Uterus (tissue), 4 donors: ENCODE results near the gene ZDBF2. TPM values are rescaled to one million over a fixed set of nuclear protein-coding genes. Genes with fewer than 3 reads are reported as not detected.

Experiments
- DNase-seq, 2 donors: peaks; one replicate each; pipeline ENCODE4 v3.0.0-alpha.2; 2019 to 2020
- H3K27ac ChIP-seq, 2 donors: fragments of 200-600 bp; sonication (generic); 1 replicate in 1 of 2; 2 replicates in 1 of 2; pipeline ENCODE4 v1.5.1; 2016 to 2018
- H3K27me3 ChIP-seq, 2 donors: fragments of 200-600 bp; sonication (generic); one replicate each; pipeline ENCODE4 v1.5.1; 2018 to 2019; ENCODE audit warnings: control low read depth in 1 of 2
- H3K36me3 ChIP-seq, 2 donors: fragments of 200-600 bp; sonication (generic); one replicate each; pipeline ENCODE4 v1.5.1; 2019; ENCODE audit warnings: control low read depth in 1 of 2
- H3K4me1 ChIP-seq, 2 donors: fragments of 200-600 bp; sonication (generic); one replicate each; pipeline ENCODE4 v1.5.1; 2018 to 2019; ENCODE audit warnings: control low read depth in 1 of 2
- H3K4me3 ChIP-seq, 2 donors: fragments of 200-600 bp; sonication (generic); 1 replicate in 1 of 2; 2 replicates in 1 of 2; pipeline ENCODE4 v1.5.1; 2018 to 2019; ENCODE audit warnings: mild to moderate bottlenecking in 1 of 2
- H3K9me3 ChIP-seq, 2 donors: fragments of 200-600 bp; sonication (generic); one replicate each; pipeline ENCODE4 v1.5.1; 2019; ENCODE audit warnings: control low read depth in 1 of 2
- POLR2A ChIP-seq, 2 donors: fragments of 450-650 bp; IDR thresholded peaks; one replicate each; pipeline ENCODE4 v1.6.1; 2016; ENCODE audit warnings: antibody characterized with exemption in 2 of 2, mild to moderate bottlenecking in 1 of 2, moderate library complexity in 1 of 2
- intact Hi-C: fragments of 100-400 bp; cut with DNase I; formaldehyde crosslinking; loops from one replicate; pipeline ENCODE4 v1.15.1; 2023; ENCODE audit warnings: low total_unique reads
- total RNA-seq, 4 donors: library from RNA; depleted of rRNA in 3 of 4; stranded (reverse); fragments of >200 nt in 3 of 4; gene quantifications; one replicate each; pipeline versions ENCODE4 v1.1.0 to v1.2.4, GENCODE V29; 2014 to 2023
- TF ChIP-seq, protein P1 (sequence below), 4 experiments: fragments of 200-600 bp in 2 of 4; fragments of 450-650 bp in 2 of 4; sonication (generic) in 2 of 4; IDR thresholded peaks; one replicate each; pipeline ENCODE4 v1.5.1; 2016 to 2019; ENCODE audit warnings: antibody characterized with exemption in 4 of 4, mild to moderate bottlenecking in 2 of 4, moderate library complexity in 1 of 4
- donor health status: DM: yes; HTN: yes; CAD: no.

Gene ZDBF2
- total RNA-seq, 4 donors from 2014 or later = 9.7 to 33.7 (median 22.6) TPM

DNA sequence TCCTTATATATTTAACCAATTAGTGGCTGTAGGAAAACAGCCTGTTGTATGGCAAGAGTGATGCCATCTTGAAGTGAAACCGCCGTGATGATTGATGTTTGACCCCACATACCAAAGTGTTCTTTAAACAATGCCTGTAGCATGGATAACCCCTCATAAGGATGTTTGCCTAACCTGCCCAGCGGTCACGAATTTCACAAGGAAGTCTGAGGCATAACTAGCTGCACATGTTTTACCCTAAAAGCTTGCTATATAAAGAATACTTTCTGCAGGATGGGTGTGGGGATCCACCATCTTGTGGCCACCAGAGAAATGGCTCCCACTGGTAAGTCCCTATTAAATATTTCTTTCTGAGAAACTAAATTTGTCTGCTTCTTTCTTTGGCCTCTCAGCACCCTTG lies 68.7 kb downstream of the ZDBF2 start:
- Histone ChIP-seq H3K36me3 (no peaks in the 10 kb centered on the region), H3K9me3 (no peaks in the 10 kb centered on the region), H3K4me3 (no peak overlapping the region), H3K27me3 (no peaks in the 10 kb centered on the region), H3K27ac (no peak overlapping the region), H3K4me1 (no peaks in the 10 kb centered on the region)
- intact Hi-C loops = no loop called here
- TF ChIP-seq, protein P1, sequence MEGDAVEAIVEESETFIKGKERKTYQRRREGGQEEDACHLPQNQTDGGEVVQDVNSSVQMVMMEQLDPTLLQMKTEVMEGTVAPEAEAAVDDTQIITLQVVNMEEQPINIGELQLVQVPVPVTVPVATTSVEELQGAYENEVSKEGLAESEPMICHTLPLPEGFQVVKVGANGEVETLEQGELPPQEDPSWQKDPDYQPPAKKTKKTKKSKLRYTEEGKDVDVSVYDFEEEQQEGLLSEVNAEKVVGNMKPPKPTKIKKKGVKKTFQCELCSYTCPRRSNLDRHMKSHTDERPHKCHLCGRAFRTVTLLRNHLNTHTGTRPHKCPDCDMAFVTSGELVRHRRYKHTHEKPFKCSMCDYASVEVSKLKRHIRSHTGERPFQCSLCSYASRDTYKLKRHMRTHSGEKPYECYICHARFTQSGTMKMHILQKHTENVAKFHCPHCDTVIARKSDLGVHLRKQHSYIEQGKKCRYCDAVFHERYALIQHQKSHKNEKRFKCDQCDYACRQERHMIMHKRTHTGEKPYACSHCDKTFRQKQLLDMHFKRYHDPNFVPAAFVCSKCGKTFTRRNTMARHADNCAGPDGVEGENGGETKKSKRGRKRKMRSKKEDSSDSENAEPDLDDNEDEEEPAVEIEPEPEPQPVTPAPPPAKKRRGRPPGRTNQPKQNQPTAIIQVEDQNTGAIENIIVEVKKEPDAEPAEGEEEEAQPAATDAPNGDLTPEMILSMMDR (IDR thresholded peaks at IDR 0.05) = no peak
- no peak for TF ChIP-seq POLR2A (IDR thresholded peaks at IDR 0.05)
- no peak for DNase-seq

- Histone ChIP-seq H3K9me3 (no peaks in the 10 kb centered on the region), H3K27ac (no peak overlapping the region), H3K27me3 (no peaks in the 10 kb centered on the region), H3K4me3 (no peak overlapping the region), H3K4me1 (no peaks in the 10 kb centered on the region), H3K36me3 (no peaks in the 10 kb centered on the region)
- TF ChIP-seq, protein P1 (IDR thresholded peaks at IDR 0.05) = no peak
- TF ChIP-seq POLR2A (IDR thresholded peaks at IDR 0.05) = no peak
- intact Hi-C loops = no loop called here
- no peak for DNase-seq
These were observed 69.4 kb downstream of the ZDBF2 start for GRCh38 chr2:206343816-206344215.

DNA sequence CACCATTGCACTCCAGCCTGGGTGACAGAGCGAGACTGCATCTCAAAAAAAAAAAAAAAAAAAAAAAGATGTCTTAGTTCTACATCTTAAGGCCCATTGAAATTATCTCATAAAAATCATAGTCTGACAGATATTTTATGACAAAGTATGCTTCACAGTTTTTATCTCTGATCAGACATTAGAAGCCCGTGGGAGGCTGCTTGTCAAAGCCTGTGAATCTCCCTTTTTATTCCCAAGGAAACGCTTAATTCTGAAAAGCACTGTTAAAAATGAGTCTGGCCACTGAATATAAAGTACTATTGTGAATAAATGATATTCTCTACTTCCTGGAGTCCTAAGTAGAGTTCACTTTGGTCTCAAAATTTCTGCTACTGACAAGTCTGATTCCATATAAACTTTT lies 71.1 kb downstream of the ZDBF2 start:
- intact Hi-C loops = no loop called here
- no peaks in the 10 kb centered on the region for H3K27me3 ChIP-seq
- no peak overlapping the region for H3K27ac ChIP-seq
- DNase-seq = no peak
- no peaks in the 10 kb centered on the region for H3K9me3 ChIP-seq
- H3K4me3 ChIP-seq = no peak overlapping the region
- TF ChIP-seq POLR2A (IDR thresholded peaks at IDR 0.05) = no peak
- TF ChIP-seq, protein P1 (IDR thresholded peaks at IDR 0.05) = no peak
- no peaks in the 10 kb centered on the region for H3K36me3 ChIP-seq
- no peaks in the 10 kb centered on the region for H3K4me1 ChIP-seq

DNA sequence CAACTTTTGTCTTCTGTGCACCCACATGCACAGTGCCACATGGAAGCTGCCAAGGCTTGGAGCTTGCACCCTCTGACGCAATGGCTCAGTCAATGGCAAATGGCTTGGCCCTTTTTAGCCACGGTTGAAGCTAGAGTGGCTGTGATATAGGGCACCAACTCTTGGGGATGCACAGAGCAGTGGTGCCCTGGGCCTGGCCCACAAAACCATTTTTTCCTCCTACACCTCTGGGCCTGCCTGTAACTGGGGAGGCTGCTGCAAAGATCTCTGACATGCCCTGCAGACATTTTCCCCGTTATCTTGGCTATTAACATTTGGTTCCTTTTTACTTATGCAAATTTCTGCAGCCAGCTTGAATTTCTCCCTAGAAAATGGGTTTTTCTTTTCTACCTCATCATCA lies 74.9 kb downstream of the ZDBF2 start:
- TF ChIP-seq POLR2A (IDR thresholded peaks at IDR 0.05) = no peak
- TF ChIP-seq, protein P1 (IDR thresholded peaks at IDR 0.05) = no peak
- Histone ChIP-seq H3K27me3 (no peaks in the 10 kb centered on the region), H3K27ac (no peak overlapping the region), H3K4me3 (no peak overlapping the region), H3K4me1 (no peaks in the 10 kb centered on the region), H3K9me3 (no peaks in the 10 kb centered on the region), H3K36me3 (no peaks in the 10 kb centered on the region)
- intact Hi-C loops = no loop called here
- no peak for DNase-seq

- Histone ChIP-seq H3K4me1 (no peaks in the 10 kb centered on the region), H3K36me3 (no peaks in the 10 kb centered on the region), H3K27me3 (no peaks in the 10 kb centered on the region), H3K4me3 (no peak overlapping the region), H3K27ac (no peak overlapping the region), H3K9me3 (no peaks in the 10 kb centered on the region)
- TF ChIP-seq, protein P1 (IDR thresholded peaks at IDR 0.05) = no peak
- TF ChIP-seq POLR2A (IDR thresholded peaks at IDR 0.05) = no peak
- intact Hi-C loops = no loop called here
- DNase-seq = no peak
These were observed 78.1 kb downstream of the ZDBF2 start for GRCh38 chr2:206352571-206352970.
